Fibroblast of peridontal ligament (primary cell): Measurements from ENCODE around the gene ITGB5.
A peak's percentile ranks its signal among the peaks of the same experiment; 100 is the strongest.
"Not testable (repeated sequence)": the region's sequence is repeated elsewhere in the genome, so short reads cannot be mapped to it uniquely, and the experiment has no call there.

ENCODE experiments used
- DNase-seq: peaks from one replicate; pipeline ENCODE4 v3.0.0-alpha.2; 2010; ENCODE audit errors: extremely low read depth

The ITGB5 gene

DNA sequence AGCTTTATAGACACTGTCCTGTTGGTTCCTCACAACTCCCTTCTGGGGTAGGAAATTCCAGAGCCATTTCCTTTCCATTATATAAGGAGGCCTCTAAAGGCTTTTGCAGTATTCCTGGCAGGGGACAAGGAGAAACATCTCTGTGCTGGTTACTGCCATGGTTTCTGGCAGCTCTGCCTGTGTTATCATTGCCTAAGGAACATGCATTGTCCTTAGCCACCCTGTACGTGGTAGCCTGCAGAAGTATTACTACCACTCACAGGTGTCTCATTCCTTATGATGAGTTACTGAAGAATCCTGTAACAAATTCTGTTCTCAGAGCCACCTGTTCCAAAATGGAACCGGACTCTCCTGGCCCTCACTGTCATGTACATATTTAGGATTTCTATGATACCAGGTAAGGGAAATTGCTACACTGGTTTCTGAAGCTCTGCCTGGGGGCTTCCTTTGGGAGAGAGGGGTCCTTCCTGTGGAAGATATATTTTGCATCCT lies 98.9 kb downstream of the ITGB5 start:
- no peak for DNase-seq

- peak; percentile 79 for DNase-seq
These were observed 99.5 kb downstream of the ITGB5 start for GRCh38 chr3:124787476-124788195.

GRCh38 chr3:124786511-124787241 lies 100.5 kb downstream of the ITGB5 start:
- peak; percentile 78 for DNase-seq

- DNase-seq: peak; percentile 32
These were observed 101.2 kb downstream of the ITGB5 start for GRCh38 chr3:124785973-124786372.

DNA sequence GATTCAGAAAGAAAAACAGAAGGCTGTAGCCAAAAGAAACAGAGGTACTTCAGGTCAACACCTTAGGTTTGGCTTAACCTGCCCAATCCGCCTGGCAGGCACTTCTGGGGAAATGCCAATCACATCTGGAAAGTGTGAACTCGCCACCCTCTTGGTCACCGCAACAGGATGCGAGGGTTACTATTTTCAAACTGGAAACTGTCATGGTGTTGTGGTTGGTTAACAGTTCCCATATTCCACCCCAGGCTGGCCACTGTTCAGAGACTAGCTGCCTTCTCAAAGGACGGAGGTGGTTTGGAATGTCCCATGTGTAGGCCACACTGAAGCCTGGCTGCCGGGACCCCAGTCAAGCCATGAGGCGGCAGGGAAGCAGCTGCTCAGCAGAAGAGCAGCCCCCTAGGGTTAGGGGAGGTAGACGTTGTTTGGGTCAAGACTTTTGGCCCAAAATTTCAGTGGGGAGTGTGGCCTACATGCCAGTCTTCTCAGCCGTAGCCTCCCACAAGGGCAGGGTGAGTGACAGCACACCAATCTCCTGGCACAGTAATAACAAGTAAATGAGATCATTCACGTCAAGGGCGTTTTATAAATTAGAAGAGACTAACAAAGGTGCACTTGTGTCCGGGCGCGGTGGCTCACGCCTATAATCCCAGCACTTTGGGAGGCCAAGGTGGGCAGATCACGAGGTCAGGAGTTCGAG lies 102.3 kb downstream of the ITGB5 start:
- no peak for DNase-seq

- DNase-seq: no peak
These were observed 103.5 kb downstream of the ITGB5 start for GRCh38 chr3:124783696-124784095.

GRCh38 chr3:124782377-124782712 lies 104.8 kb downstream of the ITGB5 start:
- DNase-seq: not testable (repeated sequence)

DNA sequence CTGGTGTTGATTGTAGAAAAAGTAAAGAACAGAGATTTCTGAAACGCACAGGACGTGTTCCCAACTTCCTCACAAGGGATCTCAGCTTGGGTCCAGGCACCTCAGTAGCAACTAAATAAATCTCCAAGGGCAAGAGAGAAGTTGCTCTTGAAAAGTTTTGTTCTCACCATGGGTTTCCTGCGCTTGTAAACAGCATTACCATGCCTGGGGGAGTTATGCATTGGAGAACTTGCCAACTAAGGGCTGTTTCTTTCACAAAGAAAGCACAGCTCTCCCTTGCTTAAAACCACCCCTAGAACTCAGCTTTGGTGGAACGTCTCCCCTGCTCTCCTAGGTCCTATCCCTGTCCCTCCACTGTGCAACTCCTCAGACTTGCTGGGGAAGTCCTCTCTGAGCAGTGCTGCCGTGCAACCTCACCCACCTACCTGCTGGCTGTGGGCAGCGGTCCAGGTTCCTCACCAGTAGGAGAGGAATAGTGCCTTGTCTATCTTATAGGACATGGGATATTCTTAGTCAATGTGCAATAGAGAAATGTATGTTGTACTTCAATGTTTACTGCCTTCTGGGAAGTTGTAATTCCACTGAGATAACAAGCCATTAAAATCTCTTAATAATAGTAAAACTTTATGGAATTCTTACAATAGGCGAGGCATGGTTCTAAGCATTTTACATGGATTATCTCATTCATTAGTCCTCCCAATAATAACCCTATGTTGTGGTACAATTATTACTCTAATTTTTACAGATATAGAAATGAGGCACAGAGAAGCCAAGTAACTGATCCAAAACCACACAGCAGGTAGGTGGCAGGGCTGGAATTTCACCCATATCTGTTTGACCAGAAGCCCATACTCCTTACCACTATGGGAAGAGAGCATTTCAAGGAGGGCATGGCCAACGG lies 105.4 kb downstream of the ITGB5 start:
- DNase-seq: no peak

DNA sequence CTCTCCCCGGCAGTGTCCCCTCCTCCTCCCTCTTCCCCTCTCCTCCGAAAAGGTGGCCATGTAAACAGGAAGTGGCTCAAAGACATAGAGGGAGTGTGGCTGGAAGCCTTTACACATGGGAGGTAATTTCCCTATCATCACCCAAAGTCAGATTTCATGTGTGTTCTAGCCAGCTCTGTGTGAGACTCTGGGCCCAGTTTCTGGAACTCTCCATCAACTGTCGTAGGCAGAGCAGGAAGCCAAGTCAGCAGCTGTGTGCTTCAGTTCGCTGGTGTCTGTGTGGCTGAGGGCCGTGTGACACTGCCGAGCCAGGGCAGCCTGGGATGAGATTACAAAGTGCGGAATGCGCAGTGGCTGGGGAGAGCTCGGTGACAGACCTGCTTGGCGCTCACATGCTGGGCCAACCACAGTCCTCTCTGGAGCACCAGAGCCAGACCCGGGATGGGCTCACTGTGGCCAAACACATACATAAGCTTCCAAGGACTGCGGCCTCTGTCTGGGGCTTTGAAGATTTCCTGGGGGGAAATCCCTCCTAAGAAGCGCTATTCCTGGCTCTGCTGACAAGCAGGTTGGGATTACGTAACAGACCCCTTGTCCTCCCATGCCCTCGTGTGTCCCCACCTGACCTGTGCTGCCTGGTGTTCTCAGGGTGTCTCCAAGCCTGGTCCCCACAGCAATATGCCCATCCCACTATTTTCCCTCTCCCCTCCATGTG lies 106.2 kb downstream of the ITGB5 start:
- peak; percentile 75 for DNase-seq

DNA sequence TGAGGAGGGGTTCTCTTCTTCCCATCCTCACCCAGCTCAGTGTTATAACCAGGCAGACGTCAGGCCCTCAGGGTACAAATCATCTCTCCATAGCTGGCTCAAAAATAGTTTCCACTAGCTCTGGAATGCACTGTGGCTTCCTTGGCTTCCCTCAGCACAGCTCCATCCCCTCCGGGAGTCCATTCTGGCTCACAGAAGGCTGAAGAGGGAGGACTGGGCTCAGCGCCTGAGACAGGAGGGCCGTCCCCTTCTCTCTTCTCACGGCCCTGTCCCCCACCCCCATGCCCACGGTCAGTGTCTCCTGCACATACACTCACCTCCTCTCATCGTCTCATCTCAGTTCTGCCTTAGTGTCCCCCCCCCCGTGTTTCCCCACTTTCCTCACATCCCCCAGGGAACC lies 106.8 kb downstream of the ITGB5 start:
- peak; percentile 97 for DNase-seq

GRCh38 chr3:124779751-124780191 lies 107.4 kb downstream of the ITGB5 start:
- no peak for DNase-seq

- DNase-seq: no peak
These were observed 108.0 kb downstream of the ITGB5 start for GRCh38 chr3:124779116-124779515.

DNA sequence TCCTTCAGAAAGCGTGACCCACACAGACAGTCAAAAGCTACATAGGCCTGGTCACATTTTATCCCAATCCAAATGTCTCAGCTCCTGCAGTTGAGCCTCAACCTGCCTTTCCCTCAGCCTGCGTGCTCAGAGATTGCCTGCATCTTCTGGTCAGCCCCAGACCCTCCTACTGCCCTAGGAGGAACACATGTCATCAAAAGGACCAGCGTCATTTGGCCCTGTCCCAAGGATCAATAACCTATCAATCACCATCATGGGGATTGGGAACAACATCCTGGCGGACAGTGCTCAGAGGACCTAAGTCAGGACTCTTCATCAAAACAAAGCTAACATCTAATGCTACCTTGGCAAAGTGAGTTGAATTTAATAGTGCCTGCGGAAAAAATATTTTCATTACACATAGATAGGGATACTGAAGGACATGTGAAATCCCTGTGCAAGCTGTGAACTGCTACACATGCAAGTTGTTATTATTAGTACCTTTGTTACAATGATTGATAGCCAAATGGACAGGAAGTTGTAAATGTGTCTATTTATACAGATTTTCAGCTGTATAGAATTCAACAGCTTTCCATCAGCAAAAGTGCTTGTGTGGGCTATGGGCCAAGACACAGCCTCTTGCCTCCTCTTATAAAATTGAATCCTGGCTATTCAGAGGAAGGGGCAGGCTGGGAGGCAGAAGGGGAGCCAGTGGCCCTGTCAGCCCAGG lies 109.2 kb downstream of the ITGB5 start:
- no peak for DNase-seq

- no peak for DNase-seq
These were observed 110.3 kb downstream of the ITGB5 start for GRCh38 chr3:124776856-124777255.

- no peak for DNase-seq
These were observed 111.3 kb downstream of the ITGB5 start for GRCh38 chr3:124775877-124776276.

DNA sequence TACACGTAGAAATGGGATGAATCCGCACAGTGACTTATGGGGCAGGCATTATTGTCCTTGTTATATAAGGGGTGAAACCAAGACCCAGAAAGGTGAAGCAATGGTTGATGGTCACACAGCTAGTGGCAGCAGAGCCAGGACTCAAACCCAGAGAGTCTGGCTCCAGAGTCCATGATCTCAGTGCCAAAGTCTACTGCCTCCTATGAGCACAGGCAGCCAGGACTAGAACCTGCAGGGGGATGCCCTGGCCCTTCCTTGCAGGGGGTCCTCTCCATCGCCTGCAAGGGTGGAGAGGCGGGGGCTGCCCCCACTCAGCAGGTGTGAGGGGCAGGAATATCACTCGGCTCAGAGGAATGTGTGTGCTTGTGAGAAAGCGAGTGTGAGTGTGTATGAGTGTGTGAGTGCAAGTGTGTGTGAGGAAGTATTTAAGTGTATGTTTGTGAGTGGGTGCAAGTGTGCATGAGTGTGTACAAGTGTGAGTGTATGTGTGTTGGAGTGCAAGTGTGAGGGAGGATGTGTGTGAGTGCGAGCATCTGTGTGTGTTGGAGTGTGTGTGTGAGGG lies 112.2 kb downstream of the ITGB5 start:
- no peak for DNase-seq

GRCh38 chr3:124774327-124774718 lies 112.8 kb downstream of the ITGB5 start:
- peak; percentile 82 for DNase-seq

DNA sequence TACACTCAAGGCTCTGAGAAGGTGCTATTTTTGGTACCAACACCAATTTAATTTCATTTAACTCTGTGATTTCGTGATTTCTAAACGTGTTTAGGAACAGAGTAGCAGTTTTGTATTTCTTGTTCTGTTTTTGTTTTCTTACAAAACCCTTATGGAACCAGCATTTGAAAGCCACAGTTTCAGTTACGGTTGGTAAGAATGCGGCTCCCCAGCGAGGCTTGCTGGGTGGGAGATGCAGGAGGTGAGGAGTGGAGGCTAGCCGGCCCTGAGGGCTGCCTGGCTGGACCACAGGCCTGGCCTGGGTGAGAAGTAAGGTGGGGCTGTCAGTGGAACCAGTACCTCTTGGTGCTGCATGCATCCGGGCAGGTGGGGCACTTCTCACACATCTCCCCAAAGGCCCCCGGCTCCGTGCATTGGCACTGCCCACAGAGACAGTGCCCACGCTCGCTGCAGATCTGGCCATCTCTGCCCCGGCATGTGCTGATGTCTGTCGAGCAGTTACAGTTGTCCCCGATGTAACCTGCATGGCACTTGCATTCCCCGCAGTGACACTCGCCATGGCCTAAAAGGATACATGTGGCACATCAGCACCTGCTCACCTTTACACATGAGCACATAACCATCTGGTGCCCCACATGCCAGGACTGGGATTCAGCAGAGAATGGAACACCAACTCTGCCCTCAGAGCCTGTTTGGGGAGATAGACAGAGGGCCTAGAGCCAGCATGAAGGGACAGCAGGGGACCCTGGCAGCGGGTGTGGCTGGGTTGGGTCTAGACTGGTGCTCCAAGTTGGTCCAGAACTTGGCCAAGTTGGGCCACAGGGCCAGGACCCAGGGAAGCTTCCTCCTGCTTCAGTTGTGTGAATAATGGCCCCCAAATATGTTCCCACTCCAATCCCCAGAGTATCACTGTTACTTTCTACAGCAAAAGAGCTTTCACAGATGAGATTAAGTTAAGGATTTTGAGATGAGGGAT lies 113.5 kb downstream of the ITGB5 start:
- no peak for DNase-seq
